ENCODE results near the gene ORM2.
"Not testable (repeated sequence)": the region's sequence is repeated elsewhere in the genome, so short reads cannot be mapped to it uniquely, and the experiment has no call there.

Gene ORM2

DNA sequence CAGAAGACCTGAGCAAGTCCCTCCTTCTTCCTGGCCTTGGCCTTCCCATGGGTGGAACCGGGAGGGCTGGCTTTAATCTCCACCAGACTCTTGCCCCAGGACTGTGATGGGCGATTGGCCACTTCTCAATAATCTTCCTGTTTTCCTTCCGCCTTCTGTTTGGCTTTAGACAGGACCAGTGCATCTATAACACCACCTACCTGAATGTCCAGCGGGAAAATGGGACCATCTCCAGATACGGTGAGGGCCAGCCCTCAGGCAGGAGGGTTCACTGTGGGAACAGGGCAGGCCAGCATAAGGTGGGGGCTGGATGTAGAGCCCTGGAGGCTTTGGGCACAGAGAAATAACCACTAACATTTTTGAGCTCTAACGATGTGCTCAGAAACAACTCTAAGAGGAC, 5.8 kb upstream of the ORM2 start:
- H3K9me3 ChIP-seq (ENCODE audit: control insufficient read depth, low read length), result not testable (repeated sequence)

DNA sequence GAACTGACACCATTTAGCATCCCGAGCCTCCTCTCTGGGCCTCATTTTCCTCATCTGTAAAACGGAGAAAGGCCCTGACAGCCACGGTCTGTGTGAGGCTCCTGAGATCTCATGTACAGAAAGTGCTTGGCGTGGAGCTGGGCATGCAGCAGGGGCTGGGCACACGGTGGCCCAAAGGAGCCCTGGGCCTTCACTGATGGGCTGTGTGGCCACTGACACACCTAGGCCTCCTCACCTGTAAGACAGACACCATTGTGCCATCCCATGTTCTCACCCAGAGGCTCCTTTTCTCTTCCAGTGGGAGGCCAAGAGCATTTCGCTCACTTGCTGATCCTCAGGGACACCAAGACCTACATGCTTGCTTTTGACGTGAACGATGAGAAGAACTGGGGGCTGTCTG, 5.2 kb upstream of the ORM2 start:
- peaks cover 5% of the 10 kb centered on the region for H3K4me1 ChIP-seq (ENCODE audit: control insufficient read depth, insufficient read depth, low read depth, low read length)

More for the DNA sequence above, 5.8 kb upstream of the ORM2 start:
- H2BK15ac ChIP-seq (ENCODE audit: low read depth, poor library complexity, severe bottlenecking); H3K14ac ChIP-seq (ENCODE audit: low read length in 2 of 2); H3K9ac ChIP-seq (ENCODE audit: low read length); H3K23ac ChIP-seq (ENCODE audit: low read length in 2 of 2); H2AK5ac ChIP-seq (ENCODE audit: low read length, severe bottlenecking); H2BK5ac ChIP-seq (ENCODE audit: low read depth, low read length, poor library complexity, severe bottlenecking); H4K91ac ChIP-seq (ENCODE audit: low read length); H3K27ac ChIP-seq (ENCODE audit: low read length, poor library complexity, severe bottlenecking); H3K4me2 ChIP-seq (ENCODE audit: low read length, poor library complexity, severe bottlenecking); DNase-seq; H3K18ac ChIP-seq (ENCODE audit: low read depth in 1 of 2, low read length in 2 of 2); H3K4me3 ChIP-seq (ENCODE audit: insufficient read depth in 1 of 2, low read depth in 1 of 2, low read length in 2 of 2); H3K4ac ChIP-seq (ENCODE audit: low read depth in 1 of 2, low read length in 2 of 2); H3K4me1 ChIP-seq (ENCODE audit: control insufficient read depth, insufficient read depth, low read depth, low read length); H2BK12ac ChIP-seq (ENCODE audit: low read length in 2 of 2); H3K36me3 ChIP-seq (ENCODE audit: control insufficient read depth in 1 of 2, insufficient read depth in 2 of 2, low read depth in 1 of 2, low read length in 2 of 2); H2BK120ac ChIP-seq (ENCODE audit: low read depth, low read length); H2AFZ ChIP-seq (ENCODE audit: low read depth, low read length); H4K8ac ChIP-seq (ENCODE audit: low read length); H3K79me1 ChIP-seq (replicated peaks; ENCODE audit: low read length, poor library complexity, severe bottlenecking): not testable (repeated sequence)
- 95% methylated on average over 4 of the region's 6 CpGs for WGBS
- H3K27me3 ChIP-seq (ENCODE audit: control insufficient read depth in 1 of 2, insufficient read depth in 1 of 2, low read length in 2 of 2), result peaks cover 0 to 19% of the 10 kb centered on the region in 2 experiments

DNA sequence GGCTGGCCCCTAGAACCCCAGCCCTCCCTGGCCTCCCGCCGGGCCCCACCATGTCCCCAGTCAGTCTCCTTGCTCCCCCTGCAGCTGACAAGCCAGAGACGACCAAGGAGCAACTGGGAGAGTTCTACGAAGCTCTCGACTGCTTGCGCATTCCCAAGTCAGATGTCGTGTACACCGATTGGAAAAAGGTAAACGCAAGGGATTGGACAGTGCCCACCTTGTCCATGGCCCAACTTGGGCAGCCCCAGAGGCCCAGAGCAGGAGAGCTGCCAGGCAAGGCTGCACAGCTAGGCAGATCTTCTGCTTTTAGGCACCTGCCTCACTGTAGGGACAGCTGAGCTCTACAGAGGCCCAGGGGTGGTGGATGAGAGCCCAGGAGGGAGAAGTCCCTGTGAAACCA, 4.7 kb upstream of the ORM2 start:
- not testable (repeated sequence) for H3K4ac ChIP-seq (ENCODE audit: low read depth in 1 of 2, low read length in 2 of 2); H3K4me2 ChIP-seq (ENCODE audit: low read length, poor library complexity, severe bottlenecking); H3K9ac ChIP-seq (ENCODE audit: low read length); H3K4me1 ChIP-seq (ENCODE audit: control insufficient read depth, insufficient read depth, low read depth, low read length); H3K23ac ChIP-seq (ENCODE audit: low read length in 2 of 2); H2AFZ ChIP-seq (ENCODE audit: low read depth, low read length); H3K27ac ChIP-seq (ENCODE audit: low read length, poor library complexity, severe bottlenecking); H2BK15ac ChIP-seq (ENCODE audit: low read depth, poor library complexity, severe bottlenecking); H2AK5ac ChIP-seq (ENCODE audit: low read length, severe bottlenecking); H3K18ac ChIP-seq (ENCODE audit: low read depth in 1 of 2, low read length in 2 of 2); H2BK120ac ChIP-seq (ENCODE audit: low read depth, low read length); H3K4me3 ChIP-seq (ENCODE audit: insufficient read depth in 1 of 2, low read depth in 1 of 2, low read length in 2 of 2); DNase-seq; H2BK5ac ChIP-seq (ENCODE audit: low read depth, low read length, poor library complexity, severe bottlenecking); H3K79me1 ChIP-seq (replicated peaks; ENCODE audit: low read length, poor library complexity, severe bottlenecking); H4K91ac ChIP-seq (ENCODE audit: low read length); H3K9me3 ChIP-seq (ENCODE audit: control insufficient read depth, low read length); H3K36me3 ChIP-seq (ENCODE audit: control insufficient read depth in 1 of 2, insufficient read depth in 2 of 2, low read depth in 1 of 2, low read length in 2 of 2); H2BK12ac ChIP-seq (ENCODE audit: low read length in 2 of 2); H4K8ac ChIP-seq (ENCODE audit: low read length); H3K14ac ChIP-seq (ENCODE audit: low read length in 2 of 2)
- 93% methylated on average over 3 of the region's 9 CpGs for WGBS
- peaks cover 0 to 17% of the 10 kb centered on the region in 2 experiments for H3K27me3 ChIP-seq (ENCODE audit: control insufficient read depth in 1 of 2, insufficient read depth in 1 of 2, low read length in 2 of 2)

More for the DNA sequence above, 5.2 kb upstream of the ORM2 start:
- Histone ChIP-seq H4K8ac (ENCODE audit: low read length) (no peak overlapping the region), H3K9me3 (ENCODE audit: control insufficient read depth, low read length) (no peaks in the 10 kb centered on the region), H3K36me3 (ENCODE audit: control insufficient read depth in 1 of 2, insufficient read depth in 2 of 2, low read depth in 1 of 2, low read length in 2 of 2) (peaks cover 0 to 3% of the 10 kb centered on the region in 2 experiments), H3K27ac (ENCODE audit: low read length, poor library complexity, severe bottlenecking) (no peak overlapping the region), H3K79me1 (replicated peaks; ENCODE audit: low read length, poor library complexity, severe bottlenecking) (no peaks in the 10 kb centered on the region), H3K14ac (ENCODE audit: low read length in 2 of 2) (peak overlapping the region in 1 of 2 experiments; percentile 77), H3K27me3 (ENCODE audit: control insufficient read depth in 1 of 2, insufficient read depth in 1 of 2, low read length in 2 of 2) (peaks cover 0 to 17% of the 10 kb centered on the region in 2 experiments), H2AK5ac (ENCODE audit: low read length, severe bottlenecking) (no peak overlapping the region), H2BK15ac (ENCODE audit: low read depth, poor library complexity, severe bottlenecking) (no peak overlapping the region), H3K4ac (ENCODE audit: low read depth in 1 of 2, low read length in 2 of 2) (no peak overlapping the region), H4K91ac (ENCODE audit: low read length) (no peak overlapping the region), H3K18ac (ENCODE audit: low read depth in 1 of 2, low read length in 2 of 2) (no peak overlapping the region), H3K9ac (ENCODE audit: low read length) (no peak overlapping the region), H3K4me3 (ENCODE audit: insufficient read depth in 1 of 2, low read depth in 1 of 2, low read length in 2 of 2) (no peak overlapping the region), H2AFZ (ENCODE audit: low read depth, low read length) (no peak overlapping the region), H3K23ac (ENCODE audit: low read length in 2 of 2) (no peak overlapping the region), H2BK120ac (ENCODE audit: low read depth, low read length) (no peak overlapping the region), H2BK5ac (ENCODE audit: low read depth, low read length, poor library complexity, severe bottlenecking) (no peak overlapping the region), H3K4me2 (ENCODE audit: low read length, poor library complexity, severe bottlenecking) (no peak overlapping the region), H2BK12ac (ENCODE audit: low read length in 2 of 2) (no peak overlapping the region)
- DNase-seq, result no peak
- WGBS, result 81% methylated on average over 8 of the region's 8 CpGs

DNA sequence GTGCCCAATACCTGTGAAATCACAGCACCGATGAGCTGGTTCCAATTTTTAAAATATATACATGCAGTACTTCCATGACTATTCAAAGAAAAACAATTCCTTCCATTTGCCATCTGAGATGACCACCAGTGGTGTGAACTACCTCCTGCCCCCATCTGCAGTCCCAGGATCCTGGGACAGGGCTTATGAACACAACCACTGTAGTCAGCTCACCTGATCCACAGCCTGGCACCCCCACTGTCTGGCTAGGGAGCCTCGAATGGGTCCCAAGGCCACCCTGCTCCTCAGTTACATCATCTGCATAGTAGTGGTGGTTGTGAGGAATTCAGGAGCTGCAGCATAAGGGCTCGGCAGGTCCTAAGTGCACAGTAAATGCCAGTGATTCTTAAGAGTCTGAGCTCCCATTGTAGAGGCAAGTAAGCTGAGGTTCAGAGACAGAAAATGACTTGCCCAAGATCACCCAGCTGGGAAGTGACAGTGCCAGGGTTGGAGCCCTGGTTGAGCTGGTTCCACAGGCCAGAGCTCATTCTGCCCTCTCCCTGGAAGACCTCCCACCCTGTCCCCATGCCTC, 3.9 kb upstream of the ORM2 start:
- H2AK5ac ChIP-seq (ENCODE audit: low read length, severe bottlenecking); H3K36me3 ChIP-seq (ENCODE audit: control insufficient read depth in 1 of 2, insufficient read depth in 2 of 2, low read depth in 1 of 2, low read length in 2 of 2); H3K9me3 ChIP-seq (ENCODE audit: control insufficient read depth, low read length); H3K9ac ChIP-seq (ENCODE audit: low read length); H3K14ac ChIP-seq (ENCODE audit: low read length in 2 of 2); H2BK120ac ChIP-seq (ENCODE audit: low read depth, low read length); DNase-seq; H3K4me3 ChIP-seq (ENCODE audit: insufficient read depth in 1 of 2, low read depth in 1 of 2, low read length in 2 of 2); H2AFZ ChIP-seq (ENCODE audit: low read depth, low read length); H3K4ac ChIP-seq (ENCODE audit: low read depth in 1 of 2, low read length in 2 of 2); H4K91ac ChIP-seq (ENCODE audit: low read length); H3K18ac ChIP-seq (ENCODE audit: low read depth in 1 of 2, low read length in 2 of 2); H3K23ac ChIP-seq (ENCODE audit: low read length in 2 of 2); H2BK15ac ChIP-seq (ENCODE audit: low read depth, poor library complexity, severe bottlenecking); H2BK12ac ChIP-seq (ENCODE audit: low read length in 2 of 2); H2BK5ac ChIP-seq (ENCODE audit: low read depth, low read length, poor library complexity, severe bottlenecking); H3K4me1 ChIP-seq (ENCODE audit: control insufficient read depth, insufficient read depth, low read depth, low read length); H3K79me1 ChIP-seq (replicated peaks; ENCODE audit: low read length, poor library complexity, severe bottlenecking); H3K4me2 ChIP-seq (ENCODE audit: low read length, poor library complexity, severe bottlenecking); H4K8ac ChIP-seq (ENCODE audit: low read length); H3K27ac ChIP-seq (ENCODE audit: low read length, poor library complexity, severe bottlenecking): not testable (repeated sequence)
- 94% methylated on average over 1 of the region's 3 CpGs for WGBS
- H3K27me3 ChIP-seq (ENCODE audit: control insufficient read depth in 1 of 2, insufficient read depth in 1 of 2, low read length in 2 of 2), result peaks cover 0 to 22% of the 10 kb centered on the region in 2 experiments
